Measurements from ENCODE around the gene KAZN.

Gene KAZN

DNA sequence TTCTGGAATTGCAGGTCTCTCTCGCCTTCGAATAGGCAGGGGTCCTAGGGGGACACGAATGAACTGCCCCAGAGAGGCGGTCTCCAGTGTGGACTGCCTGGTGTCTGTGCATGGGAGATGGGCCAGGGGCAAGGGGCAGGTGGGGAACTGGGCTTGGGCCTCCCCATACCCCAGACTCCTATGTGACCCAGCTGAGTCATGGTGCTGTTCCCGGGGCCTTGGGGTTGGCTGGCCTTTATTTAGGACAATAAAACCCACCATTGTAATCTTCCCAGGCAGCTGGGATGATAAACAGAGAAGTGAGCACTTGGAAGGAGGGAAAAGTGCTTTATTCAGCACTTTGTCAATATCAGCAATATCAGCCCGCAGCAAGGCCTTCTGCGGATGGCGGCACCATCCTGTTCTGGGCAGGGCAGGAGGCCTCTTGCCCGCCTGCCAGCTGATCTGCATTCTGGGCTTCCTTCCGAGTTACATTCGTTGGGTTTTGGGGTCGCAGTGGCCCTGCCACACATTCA lies 346.0 kb downstream of the KAZN start:
- no peak for DNase-seq

- no peak for DNase-seq
Measured at GRCh38 chr1:14945132-14946010, 346.9 kb downstream of the KAZN start.

DNA sequence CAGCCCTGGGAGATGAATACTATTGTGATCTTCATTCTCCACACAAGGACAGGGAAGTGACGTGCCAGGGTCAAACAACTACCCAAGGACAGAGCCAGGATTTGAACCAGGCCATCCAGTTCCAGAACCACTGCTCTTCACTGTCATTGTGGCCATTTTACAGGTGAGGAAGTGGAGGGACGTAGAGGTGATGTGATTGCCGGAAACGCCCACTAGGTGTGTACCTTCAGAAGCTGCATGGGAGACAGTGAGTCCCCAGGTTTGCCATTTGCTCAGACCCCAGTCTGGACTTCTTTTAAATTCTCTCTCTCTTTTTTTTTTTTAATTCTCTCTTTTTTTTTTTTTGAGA lies 347.5 kb downstream of the KAZN start:
- no peak for DNase-seq

DNA sequence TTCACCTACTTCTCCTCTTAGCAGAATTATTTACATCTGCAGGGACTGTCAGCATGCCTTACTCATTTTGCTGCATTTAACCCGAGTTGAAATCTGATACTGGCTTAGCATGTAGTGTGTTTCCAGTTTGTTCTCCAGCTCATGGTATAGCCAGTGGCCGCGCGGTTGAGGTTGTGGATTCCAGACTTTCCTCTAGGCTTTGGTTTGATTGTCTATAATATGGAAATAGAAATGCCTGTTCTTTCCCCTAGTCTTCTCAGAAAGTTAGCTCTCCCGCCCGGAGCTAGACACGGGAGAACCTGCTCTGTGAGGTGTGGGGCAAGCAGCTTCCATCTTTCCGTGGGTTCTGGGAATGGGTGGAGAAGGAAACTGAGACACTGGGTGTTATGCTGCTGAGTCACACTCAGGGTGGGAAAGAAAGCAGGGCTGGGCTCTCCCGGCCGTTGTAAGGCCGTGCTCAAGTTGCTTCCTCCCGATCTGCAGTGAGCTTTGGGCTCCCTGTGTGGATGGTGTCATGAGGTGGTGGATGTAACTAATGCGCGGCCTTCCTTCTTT lies 348.3 kb downstream of the KAZN start:
- DNase-seq, result peak; percentile 37 to 38 (median 38)

DNA sequence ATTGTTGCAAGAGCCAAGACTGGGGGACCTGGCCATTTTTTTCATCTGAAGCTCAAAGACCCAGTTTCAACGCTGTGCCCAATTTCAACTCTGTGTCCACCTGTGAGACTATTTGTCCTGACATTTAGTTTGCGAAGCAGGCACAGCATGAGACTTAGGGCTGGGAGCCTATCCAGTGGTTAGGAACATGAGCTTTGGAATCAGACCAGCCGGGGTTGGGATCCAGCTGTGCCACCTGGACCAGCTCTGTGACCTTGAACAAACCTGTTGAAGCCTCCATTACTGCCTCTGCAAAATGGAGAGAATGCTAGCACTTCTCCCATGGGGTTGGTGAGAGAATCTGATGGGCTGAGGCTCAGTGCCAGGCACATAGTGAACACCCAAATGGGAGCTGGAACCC lies 348.9 kb downstream of the KAZN start:
- no peak for DNase-seq

DNA sequence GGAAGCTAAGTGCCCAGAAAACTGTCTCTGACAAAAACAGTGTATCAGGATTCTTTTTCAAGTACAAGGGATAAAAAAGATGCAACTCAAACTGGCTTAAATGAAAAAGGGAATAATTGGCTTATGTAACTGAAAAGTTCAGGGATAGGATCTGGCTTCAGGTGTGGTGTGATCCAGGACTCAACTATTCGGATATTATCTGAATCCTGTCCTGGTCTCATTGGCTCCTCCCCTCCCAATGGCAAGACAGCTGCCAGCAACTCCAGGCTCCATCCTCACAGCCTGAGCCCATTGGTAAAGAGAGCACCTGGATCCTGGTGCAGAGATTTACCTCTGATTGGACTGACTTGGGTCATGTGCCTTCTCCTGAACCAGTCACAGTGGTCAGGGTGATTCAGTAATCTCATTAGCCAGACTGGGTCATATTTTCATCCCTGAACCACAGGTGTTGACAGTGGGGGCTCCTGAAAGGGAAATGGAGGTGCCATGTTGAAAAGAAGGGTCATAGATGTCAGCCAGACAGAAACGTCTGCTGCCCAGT lies 349.7 kb downstream of the KAZN start:
- DNase-seq, result no peak

DNA sequence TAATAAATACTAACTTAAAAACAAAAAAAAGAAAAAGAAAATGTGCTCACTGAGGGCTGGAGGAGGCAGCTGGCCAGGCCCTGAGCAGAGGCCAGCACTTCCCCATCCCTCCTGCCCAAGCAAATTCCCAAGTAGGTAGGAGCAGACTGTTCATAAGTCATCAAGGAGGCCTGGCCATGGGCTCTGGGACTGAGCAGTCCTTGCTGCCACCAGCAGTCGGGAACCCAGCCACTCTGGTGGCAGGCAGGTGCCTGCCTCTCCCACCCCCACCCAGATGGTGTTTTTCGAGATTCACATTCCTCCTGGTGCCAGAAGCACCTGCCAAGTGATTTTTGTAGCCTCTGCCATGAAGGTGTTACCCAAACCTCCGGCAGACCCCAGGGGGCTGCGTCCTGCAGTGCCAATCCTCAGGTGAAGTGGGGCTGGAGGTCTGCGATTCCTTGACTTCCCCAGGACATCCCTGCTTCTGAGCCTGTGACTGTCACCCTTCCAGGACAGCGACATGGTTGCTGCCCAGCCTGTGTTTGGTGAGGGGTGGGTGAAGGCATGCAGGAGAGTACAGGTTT lies 350.9 kb downstream of the KAZN start:
- no peak for DNase-seq

- no peak for DNase-seq
Measured at GRCh38 chr1:14949836-14950713, 351.6 kb downstream of the KAZN start.

DNA sequence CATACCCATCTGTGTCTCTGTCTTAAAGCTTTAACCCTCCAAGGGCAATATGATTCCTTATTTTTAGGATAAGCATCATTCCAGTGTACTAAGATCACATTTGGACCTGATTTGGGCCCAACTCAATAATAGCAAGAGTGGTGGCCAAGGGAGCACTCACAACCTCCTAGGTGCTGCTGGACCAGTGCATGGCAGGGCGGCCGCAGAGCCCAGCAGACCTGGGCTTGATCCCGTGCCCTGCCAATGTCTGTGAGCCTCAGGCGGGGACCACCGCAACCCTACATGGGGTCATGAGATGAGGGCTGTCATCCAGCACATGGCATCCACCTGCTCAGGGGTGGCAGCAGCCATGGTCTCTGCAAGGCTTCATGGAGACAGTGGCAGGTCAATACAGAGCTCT lies 353.3 kb downstream of the KAZN start:
- DNase-seq, result no peak

GRCh38 chr1:14952626-14953314 lies 354.3 kb downstream of the KAZN start:
- no peak for DNase-seq

- no peak for DNase-seq
Measured at GRCh38 chr1:14954210-14954609, 355.7 kb downstream of the KAZN start.

- no peak for DNase-seq
Measured at GRCh38 chr1:14954930-14955329, 356.4 kb downstream of the KAZN start.

- DNase-seq, result no peak
Measured at GRCh38 chr1:14955402-14955801, 356.9 kb downstream of the KAZN start.

DNA sequence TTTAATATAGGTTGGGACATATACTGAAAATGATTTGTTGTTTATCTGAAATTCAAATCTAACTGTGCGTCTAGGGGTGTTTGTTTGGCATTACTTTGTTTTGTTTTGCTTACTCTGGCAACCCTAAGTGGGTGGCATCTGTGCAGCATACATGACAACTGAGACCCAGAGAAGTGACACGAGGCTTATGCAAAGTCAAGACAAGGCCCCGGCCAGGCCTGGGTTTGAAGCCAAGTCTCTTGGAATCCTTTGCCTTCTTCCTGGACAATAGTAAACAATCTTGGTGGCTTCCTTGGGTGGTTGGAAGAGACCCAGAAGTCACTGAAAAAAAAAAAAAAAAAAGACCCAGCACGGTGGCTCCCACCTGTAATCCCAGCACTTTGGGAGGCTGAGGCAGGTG lies 357.5 kb downstream of the KAZN start:
- no peak for DNase-seq

GRCh38 chr1:14956579-14957195 lies 358.2 kb downstream of the KAZN start:
- DNase-seq, result no peak

DNA sequence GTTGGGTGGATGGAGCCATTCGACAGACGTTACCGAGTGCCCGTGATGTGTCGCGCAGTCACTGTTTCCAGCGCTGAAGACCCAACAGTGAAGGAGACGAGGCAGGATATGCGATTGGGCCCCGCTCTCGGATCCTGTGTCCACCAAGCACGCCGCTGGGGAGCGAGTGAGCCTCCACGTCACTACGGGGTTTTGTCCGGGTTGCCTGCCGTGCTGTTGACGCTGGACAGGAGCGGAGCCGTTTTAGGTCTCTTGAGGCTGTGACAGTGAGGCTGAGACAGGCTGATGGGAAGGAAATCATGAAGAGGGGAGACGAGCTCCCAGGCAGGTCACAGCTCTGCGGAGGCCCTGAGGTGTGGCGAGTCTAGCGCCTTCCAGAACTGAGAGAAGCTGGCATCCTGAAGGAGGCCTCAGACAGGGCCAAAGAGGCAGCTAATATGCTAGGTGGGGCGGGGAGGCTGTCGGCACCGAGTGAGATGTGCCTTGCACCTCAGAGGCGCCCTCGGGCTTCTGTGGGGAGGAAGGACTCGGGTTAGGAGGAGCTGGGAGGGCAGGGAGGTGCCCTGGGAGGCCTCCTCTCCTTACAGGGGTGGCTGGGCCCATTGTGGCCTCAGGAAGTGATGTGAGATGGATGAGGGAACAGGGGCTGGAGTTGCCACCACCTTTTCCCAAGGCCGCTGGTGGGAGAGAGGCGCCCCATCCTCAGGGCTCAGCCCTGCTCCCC lies 359.1 kb downstream of the KAZN start:
- no peak for DNase-seq

- DNase-seq, result no peak
Measured at GRCh38 chr1:14958249-14959058, 360.0 kb downstream of the KAZN start.

DNA sequence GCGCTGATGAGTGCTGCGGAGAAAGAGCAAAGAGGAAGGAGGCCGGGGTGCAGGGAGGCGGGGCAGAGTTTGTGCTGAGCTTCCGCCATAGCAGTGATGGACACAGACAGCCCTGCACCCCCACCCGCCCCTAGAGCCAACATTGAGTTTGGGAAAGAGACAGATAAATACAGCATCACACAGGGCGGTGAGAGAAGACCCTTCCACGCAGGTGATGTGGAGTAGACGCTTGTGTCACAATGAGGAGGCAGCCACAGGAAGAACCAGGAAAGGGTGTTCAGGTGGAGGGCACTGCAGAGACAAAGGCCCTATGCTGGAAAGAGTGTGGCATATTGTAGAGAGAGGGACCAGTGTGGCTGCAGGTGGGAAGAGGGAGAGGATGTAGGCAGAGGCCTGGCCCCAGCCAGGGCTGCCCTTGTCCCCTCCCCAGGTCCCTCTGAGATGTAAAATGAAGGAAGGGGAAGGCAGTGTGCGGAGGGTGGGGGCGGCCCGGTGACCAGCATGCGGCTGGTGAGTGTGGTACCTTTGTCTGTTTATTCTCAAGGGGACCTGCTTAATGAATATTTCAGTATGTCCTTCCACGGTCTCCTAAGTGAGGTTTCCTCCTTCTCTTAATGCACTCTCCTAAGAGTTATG lies 360.7 kb downstream of the KAZN start:
- no peak for DNase-seq

- peak; percentile 17 to 34 (median 17) for DNase-seq
Measured at GRCh38 chr1:14961661-14962267, 363.3 kb downstream of the KAZN start.
